ENCODE data around the gene SNRK.

GRCh38 chr3:43400167-43400566 is 113.8 kb downstream of the SNRK start:
- TF ChIP-seq CTCF (IDR thresholded peaks at IDR 0.05; ENCODE audit: poor library complexity) = no peak
- TF ChIP-seq EZH2phosphoT487 (IDR thresholded peaks at IDR 0.05; ENCODE audit: low read depth, severe bottlenecking, unreplicated experiment) = no peak
